PFSK-1 (cell line): ENCODE results near the gene AOC2.
A peak's percentile ranks its signal among the peaks of the same experiment; 100 is the strongest.

ENCODE experiments used
- POLR2AphosphoS5 ChIP-seq: IDR thresholded peaks from 2 replicates; pipeline ENCODE4 v1.6.1; 2012; ENCODE audit warnings: low read depth, mild to moderate bottlenecking, control low read depth, low read length, moderate library complexity
- REST ChIP-seq, 2 experiments: IDR thresholded peaks; 2 replicates each; pipeline versions ENCODE4 v1.6.1 to v1.8.0; 2011 to 2012; ENCODE audit warnings: low read depth in 2 of 2, low read length in 2 of 2, control low read depth in 1 of 2, inconsistent platforms in 1 of 2, mild to moderate bottlenecking in 1 of 2, moderate library complexity in 1 of 2; ENCODE audit not compliant: insufficient read depth in 1 of 2
- TAF1 ChIP-seq: IDR thresholded peaks from 2 replicates; pipeline ENCODE4 v1.6.1; 2012; ENCODE audit warnings: low read length, control low read depth, borderline replicate concordance; ENCODE audit not compliant: insufficient read depth

GRCh38 chr17:42814633-42815399 lies 29.6 kb upstream of the AOC2 start:
- TF ChIP-seq TAF1 (no peak), REST (IDR thresholded peaks at IDR 0.05; ENCODE audit: insufficient read depth in 1 of 2, low read depth in 2 of 2, low read length in 2 of 2) (0 out of 4 replicates have a peak, but pooled peaks of 1 of the 2 experiments have one; percentile 43), POLR2AphosphoS5 (peak; percentile 44; the same call in 1 of the 2 replicates)
